H9 (cell line): Measurements from ENCODE around the gene TBXA2R. TPM values are rescaled to one million over a fixed set of nuclear protein-coding genes. Genes with fewer than 3 reads are reported as not detected.

ENCODE experiments used
- DNase-seq: peaks from one replicate; pipeline ENCODE4 v3.0.0-alpha.2; 2017
- H2AFZ ChIP-seq: one replicate; pipeline ENCODE4 v1.6.1; 2013; ENCODE audit warnings: mild to moderate bottlenecking, low read length, control low read depth, moderate library complexity
- H2AK5ac ChIP-seq: 2 replicates; pipeline ENCODE4 v1.6.1; 2013; ENCODE audit warnings: low read length, control low read depth, mixed read lengths; ENCODE audit not compliant: insufficient read length
- H2BK120ac ChIP-seq: one replicate; pipeline ENCODE4 v1.6.1; 2013; ENCODE audit warnings: low read depth, mild to moderate bottlenecking, low read length, control low read depth, inconsistent platforms; ENCODE audit not compliant: poor library complexity, severe bottlenecking
- H2BK12ac ChIP-seq: 2 replicates; pipeline ENCODE4 v1.6.1; 2013; ENCODE audit warnings: low read length, control low read depth, mixed read lengths, low read depth; ENCODE audit not compliant: insufficient read length
- H2BK15ac ChIP-seq: 2 replicates; pipeline ENCODE4 v1.6.1; 2013; ENCODE audit warnings: low read depth, low read length, control low read depth
- H2BK20ac ChIP-seq: one replicate; pipeline ENCODE4 v1.6.1; 2013; ENCODE audit warnings: low read depth, mild to moderate bottlenecking, low read length, control low read depth, inconsistent platforms; ENCODE audit not compliant: poor library complexity, severe bottlenecking
- H2BK5ac ChIP-seq: 2 replicates; pipeline ENCODE4 v1.6.1; 2013; ENCODE audit warnings: low read length, control low read depth, mixed read lengths; ENCODE audit not compliant: insufficient read length
- H3K14ac ChIP-seq: 2 replicates; pipeline ENCODE4 v1.6.1; 2013; ENCODE audit warnings: low read length, control low read depth; ENCODE audit not compliant: insufficient read depth
- H3K18ac ChIP-seq: 2 replicates; pipeline ENCODE4 v1.6.1; 2013; ENCODE audit warnings: low read depth, mild to moderate bottlenecking, mixed read lengths, low read length, control low read depth; ENCODE audit not compliant: insufficient read length
- H3K23ac ChIP-seq: 2 replicates; pipeline ENCODE4 v1.6.1; 2013; ENCODE audit warnings: low read length, control low read depth, mixed read lengths, low read depth; ENCODE audit not compliant: insufficient read length
- H3K23me2 ChIP-seq: 2 replicates; pipeline ENCODE4 v1.6.1; 2013; ENCODE audit warnings: low read depth, mild to moderate bottlenecking, mixed read lengths, low read length, control low read depth; ENCODE audit not compliant: insufficient read length, poor library complexity, severe bottlenecking
- H3K27ac ChIP-seq: 2 replicates; pipeline ENCODE4 v1.5.1; 2013; ENCODE audit warnings: low read length, control low read depth, mixed read lengths, low read depth; ENCODE audit not compliant: insufficient read length
- H3K27me3 ChIP-seq: 2 replicates; pipeline ENCODE4 v1.6.1; 2013; ENCODE audit warnings: low read length, control low read depth, inconsistent platforms; ENCODE audit not compliant: insufficient read depth
- H3K4ac ChIP-seq: 2 replicates; pipeline ENCODE4 v1.6.1; 2013; ENCODE audit warnings: low read depth, mild to moderate bottlenecking, control low read depth, inconsistent platforms, low read length, moderate library complexity
- H3K4me1 ChIP-seq: 2 replicates; pipeline ENCODE4 v1.6.1; 2013; ENCODE audit warnings: low read length, control low read depth, inconsistent platforms; ENCODE audit not compliant: insufficient read depth
- H3K4me2 ChIP-seq: 2 replicates; pipeline ENCODE4 v1.6.1; 2013; ENCODE audit warnings: low read length, control low read depth, mixed read lengths; ENCODE audit not compliant: insufficient read length, insufficient read depth
- H3K56ac ChIP-seq: 2 replicates; pipeline ENCODE4 v1.6.1; 2013; ENCODE audit warnings: low read depth, mild to moderate bottlenecking, mixed read lengths, low read length, control low read depth; ENCODE audit not compliant: insufficient read length
- H3K79me1 ChIP-seq: 2 replicates; pipeline ENCODE4 v1.6.1; 2013; ENCODE audit warnings: low read depth, mild to moderate bottlenecking, moderate library complexity, low read length, control low read depth, inconsistent platforms; ENCODE audit not compliant: insufficient read depth, poor library complexity, severe bottlenecking
- H3K79me2 ChIP-seq: 2 replicates; pipeline ENCODE4 v1.6.1; 2013; ENCODE audit warnings: low read length, control low read depth, inconsistent platforms; ENCODE audit not compliant: insufficient read depth
- H3K9ac ChIP-seq: 2 replicates; pipeline ENCODE4 v1.6.1; 2013; ENCODE audit warnings: low read length, control low read depth, mixed read lengths; ENCODE audit not compliant: insufficient read length; ENCODE audit errors: extremely low read depth
- H3K9me3 ChIP-seq: one replicate; pipeline ENCODE4 v1.6.1; 2013; ENCODE audit warnings: low read depth, low read length, inconsistent platforms; ENCODE audit not compliant: control insufficient read depth
- H3T11ph ChIP-seq: one replicate; pipeline ENCODE4 v1.6.1; 2013; ENCODE audit warnings: mild to moderate bottlenecking, low read length, control low read depth, inconsistent platforms
- H4K20me1 ChIP-seq: one replicate; pipeline ENCODE4 v1.6.1; 2013; ENCODE audit not compliant: control insufficient read depth, insufficient read length, insufficient read depth
- H4K5ac ChIP-seq: 2 replicates; pipeline ENCODE4 v1.6.1; 2013; ENCODE audit warnings: low read depth, mild to moderate bottlenecking, mixed read lengths, low read length, control low read depth; ENCODE audit not compliant: insufficient read length
- H4K8ac ChIP-seq: replicated peaks from 2 replicates; pipeline ENCODE4 v1.6.1; 2013; ENCODE audit warnings: low read length, control low read depth, mixed read lengths, low read depth; ENCODE audit not compliant: insufficient read length
- H4K91ac ChIP-seq: 2 replicates; pipeline ENCODE4 v1.6.1; 2013; ENCODE audit warnings: low read depth, mild to moderate bottlenecking, moderate library complexity, mixed read lengths, low read length, control low read depth; ENCODE audit not compliant: insufficient read length
- H3K27ac Mint-ChIP-seq, 3 experiments: 2 replicates in 2 of 3; 3 replicates in 1 of 3; pipeline ENCODE4 v1.8.0; 2020 to 2021; ENCODE audit warnings: mixed read lengths in 3 of 3, mild to moderate bottlenecking in 1 of 3, moderate library complexity in 1 of 3
- H3K27me3 Mint-ChIP-seq: 2 replicates; pipeline ENCODE4 v1.8.0; 2021; ENCODE audit warnings: low read depth, mild to moderate bottlenecking, moderate library complexity, mixed read lengths
- H3K36me3 Mint-ChIP-seq, 3 experiments: 2 replicates in 2 of 3; 3 replicates in 1 of 3; pipeline ENCODE4 v1.8.0; 2020 to 2021; ENCODE audit warnings: low read depth in 3 of 3, mixed read lengths in 3 of 3; ENCODE audit not compliant: insufficient read depth in 1 of 3
- H3K4me1 Mint-ChIP-seq, 2 experiments: 2 replicates each; pipeline ENCODE4 v1.8.0; 2020; ENCODE audit warnings: mixed read lengths in 2 of 2
- H3K4me3 Mint-ChIP-seq, 2 experiments: 2 replicates in 1 of 2; 3 replicates in 1 of 2; pipeline ENCODE4 v1.8.0; 2020 to 2021; ENCODE audit warnings: mild to moderate bottlenecking in 2 of 2, mixed read lengths in 2 of 2, moderate library complexity in 1 of 2
- H3K9me3 Mint-ChIP-seq, 2 experiments: 2 replicates in 1 of 2; 3 replicates in 1 of 2; pipeline ENCODE4 v1.8.0; 2020; ENCODE audit warnings: mild to moderate bottlenecking in 2 of 2, mixed read lengths in 2 of 2, moderate library complexity in 1 of 2
- CTCF ChIP-seq: fragments of 200-600 bp; sonication (generic); conservative IDR thresholded peaks from 3 replicates; pipeline ENCODE4 v1.8.0; 2021; ENCODE audit warnings: antibody characterized with exemption, mild to moderate bottlenecking
- WGBS: extraction: QIAGEN DNeasy Blood & Tissue Kit; methylation state at CpG from one replicate; pipeline ENCODE4 v1.1.7; 2013; ENCODE audit warnings: missing lambda C conversion rate, low lambda C conversion rate, mixed read lengths; ENCODE audit not compliant: insufficient read length; ENCODE audit errors: extremely low coverage; 5-methylcytosine and 5-hydroxymethylcytosine counted together
- total RNA-seq: library from RNA; stranded (reverse); gene quantifications from 2 replicates; pipeline ENCODE4 v1.2.1, GENCODE V29; 2021

Gene TBXA2R
- total RNA-seq, 1 experiment from 2014 or later = 0.63 TPM

GRCh38 chr19:3575260-3575741 is 31.4 kb downstream of the TBXA2R start:
- H4K20me1 ChIP-seq = no peaks in the 10 kb centered on the region

More at GRCh38 chr19:3575260-3575741, 31.4 kb downstream of the TBXA2R start:
- no peak overlapping the region for H2BK20ac ChIP-seq
- no peak overlapping the region for H3K56ac ChIP-seq
- no peak overlapping the region for H3K4ac ChIP-seq
- TF ChIP-seq CTCF = peak; percentile 62; the same call in 2 of the 3 replicates
- no peaks in the 10 kb centered on the region for H3K79me1 ChIP-seq
- H2BK12ac ChIP-seq = no peak overlapping the region
- H3K4me1 ChIP-seq = no peaks in the 10 kb centered on the region
- H3K27me3 ChIP-seq = no peaks in the 10 kb centered on the region; the same call in 1 of the 2 replicates
- no peak overlapping the region for H2BK15ac ChIP-seq
- no peak overlapping the region for H2AK5ac ChIP-seq
- H3K14ac ChIP-seq = no peak overlapping the region
- H3T11ph ChIP-seq = no peak overlapping the region
- no peaks in the 10 kb centered on the region for H3K9me3 ChIP-seq
- peaks cover 8 to 10% (median 9%) of the 10 kb centered on the region in 3 experiments for H3K36me3 Mint-ChIP-seq
- peaks cover 13% of the 10 kb centered on the region for H3K23me2 ChIP-seq
- H3K27me3 Mint-ChIP-seq = peaks cover 19% of the 10 kb centered on the region
- no peak overlapping the region for H2BK5ac ChIP-seq
- H3K9ac ChIP-seq = no peak overlapping the region
- no peak overlapping the region for H4K91ac ChIP-seq
- no peaks in the 10 kb centered on the region for H3K79me2 ChIP-seq
- 0 out of 7 replicates have a peak overlapping the region, but pooled peaks of 1 of the 3 experiments have one; percentile 47 for H3K27ac Mint-ChIP-seq
- DNase-seq = peak; percentile 88
- peak overlapping the region; percentile 44 to 72 for H3K4me3 Mint-ChIP-seq
- no CpG with 5 or more reads among the region's 19 CpGs for WGBS
- H3K23ac ChIP-seq = no peak overlapping the region
- no peaks in the 10 kb centered on the region; a peak in 1 of 5 replicates for H3K9me3 Mint-ChIP-seq
- H2BK120ac ChIP-seq = no peak overlapping the region
- H3K27ac ChIP-seq = no peak overlapping the region
- no peak overlapping the region for H4K5ac ChIP-seq
- H4K8ac ChIP-seq = no peak overlapping the region
- no peak overlapping the region for H2AFZ ChIP-seq
- no peak overlapping the region for H3K18ac ChIP-seq
- peaks cover 13 to 26% of the 10 kb centered on the region in 2 experiments for H3K4me1 Mint-ChIP-seq
- no peak overlapping the region for H3K4me2 ChIP-seq
